ENCODE data around the gene HMGN4.
"Not testable (repeated sequence)": the region's sequence is repeated elsewhere in the genome, so short reads cannot be mapped to it uniquely, and the experiment has no call there.

HMGN4 gene

DNA sequence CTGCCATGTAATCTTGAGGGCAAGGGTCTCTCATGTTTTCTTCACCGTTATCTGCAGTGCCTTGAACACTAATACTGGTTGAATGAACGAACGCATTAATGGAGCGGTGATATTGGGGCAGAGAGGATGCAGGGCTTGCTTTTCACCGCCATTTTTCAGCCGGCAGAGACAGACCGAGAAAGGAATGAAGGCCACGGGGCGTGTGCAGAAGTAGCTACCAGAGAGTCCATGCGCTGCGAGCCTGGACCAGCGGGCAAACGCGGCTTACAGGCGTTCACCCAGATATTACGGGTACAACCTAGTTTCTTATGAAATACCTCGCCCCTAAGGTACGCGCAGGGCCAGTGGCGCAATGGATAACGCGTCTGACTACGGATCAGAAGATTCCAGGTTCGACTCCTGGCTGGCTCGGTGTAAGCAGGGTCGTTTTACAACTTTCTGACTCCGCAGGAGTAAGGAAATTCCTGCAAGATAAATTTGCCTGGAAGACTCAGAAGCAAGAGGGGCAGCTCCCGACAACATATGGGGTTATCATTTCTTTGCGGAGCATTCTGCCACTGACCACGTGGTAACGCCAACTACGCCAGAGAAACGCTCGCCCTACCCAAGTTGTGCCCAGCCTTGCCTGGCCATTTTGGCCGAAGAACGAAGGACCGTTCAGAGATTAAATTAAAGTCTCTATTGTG is 863 bp upstream of the HMGN4 start:
- H3K27ac ChIP-seq (ENCODE audit: low read depth, low read length): peak overlapping the region; percentile 90
- H3K4me1 ChIP-seq (ENCODE audit: control insufficient read depth, insufficient read depth, low read length): peaks cover 19% of the 10 kb centered on the region
- no peaks in the 10 kb centered on the region for H3K27me3 ChIP-seq (ENCODE audit: control insufficient read depth, insufficient read depth, low read length)
- H3K4me3 ChIP-seq (ENCODE audit: low read depth, low read length): peak overlapping the region; percentile 85
- peak overlapping the region; percentile 85 for H3K9ac ChIP-seq (ENCODE audit: low read depth, low read length)
- H3K9me3 ChIP-seq (ENCODE audit: control insufficient read depth, insufficient read depth, low read length): no peaks in the 10 kb centered on the region
- peaks cover 4% of the 10 kb centered on the region for H3K36me3 ChIP-seq (ENCODE audit: control insufficient read depth, insufficient read depth, low read length)

DNA sequence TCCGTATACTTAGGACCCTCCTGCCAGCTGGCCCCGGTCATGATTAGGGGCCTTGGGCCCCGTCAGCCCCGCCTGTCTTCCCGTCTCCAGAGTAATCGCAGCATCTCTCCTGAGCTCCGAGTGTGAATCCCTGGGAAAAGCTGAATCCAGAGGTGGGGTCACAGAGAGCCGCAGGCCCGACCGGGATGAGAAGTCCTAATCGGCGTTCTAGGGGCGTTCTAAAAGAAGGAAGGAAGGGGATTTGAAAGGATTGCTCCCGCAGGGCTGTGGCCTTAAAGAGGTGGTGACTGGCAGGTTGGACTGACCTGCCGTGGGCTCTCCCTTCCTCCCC is 371 bp downstream of the HMGN4 start:
- no peaks in the 10 kb centered on the region for H3K9me3 ChIP-seq (ENCODE audit: control insufficient read depth, insufficient read depth, low read length)
- H3K4me1 ChIP-seq (ENCODE audit: control insufficient read depth, insufficient read depth, low read length): peaks cover 19% of the 10 kb centered on the region
- no peaks in the 10 kb centered on the region for H3K27me3 ChIP-seq (ENCODE audit: control insufficient read depth, insufficient read depth, low read length)
- peak overlapping the region; percentile 85 for H3K4me3 ChIP-seq (ENCODE audit: low read depth, low read length)
- H3K27ac ChIP-seq (ENCODE audit: low read depth, low read length): peak overlapping the region; percentile 90
- peaks cover 12% of the 10 kb centered on the region for H3K36me3 ChIP-seq (ENCODE audit: control insufficient read depth, insufficient read depth, low read length)
- H3K9ac ChIP-seq (ENCODE audit: low read depth, low read length): peak overlapping the region; percentile 85

DNA sequence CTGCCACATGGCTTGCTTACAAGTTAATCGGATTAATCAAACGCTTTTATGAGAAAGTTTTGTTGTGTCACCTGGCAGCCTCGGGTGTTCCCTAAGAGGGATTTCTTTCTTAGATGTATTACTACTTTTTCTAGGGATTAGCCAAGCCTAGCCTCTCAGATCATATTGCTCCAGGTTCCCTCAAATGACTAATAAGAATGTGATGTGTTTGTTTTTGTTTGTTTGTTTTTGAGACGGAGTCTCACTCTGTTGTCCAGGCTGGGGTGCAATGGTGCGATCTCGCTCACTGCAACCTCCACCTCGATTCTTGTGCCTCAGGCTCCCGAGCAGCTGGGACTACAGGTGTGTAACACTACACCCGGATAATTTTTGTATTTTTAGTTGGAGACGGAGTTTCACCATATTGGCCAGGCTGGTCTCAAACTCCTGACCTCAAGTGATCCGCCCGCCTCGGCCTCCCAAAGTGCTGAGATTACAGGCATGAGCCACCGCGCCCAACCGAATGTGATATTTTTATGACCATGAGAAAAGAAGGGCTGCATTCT is 977 bp downstream of the HMGN4 start:
- peaks cover 13% of the 10 kb centered on the region for H3K36me3 ChIP-seq (ENCODE audit: control insufficient read depth, insufficient read depth, low read length)
- no peaks in the 10 kb centered on the region for H3K27me3 ChIP-seq (ENCODE audit: control insufficient read depth, insufficient read depth, low read length)
- peak overlapping the region; percentile 85 for H3K9ac ChIP-seq (ENCODE audit: low read depth, low read length)
- H3K9me3 ChIP-seq (ENCODE audit: control insufficient read depth, insufficient read depth, low read length): no peaks in the 10 kb centered on the region
- H3K4me1 ChIP-seq (ENCODE audit: control insufficient read depth, insufficient read depth, low read length): peaks cover 19% of the 10 kb centered on the region
- H3K4me3 ChIP-seq (ENCODE audit: low read depth, low read length): peak overlapping the region; percentile 85
- peak overlapping the region; percentile 90 for H3K27ac ChIP-seq (ENCODE audit: low read depth, low read length)

DNA sequence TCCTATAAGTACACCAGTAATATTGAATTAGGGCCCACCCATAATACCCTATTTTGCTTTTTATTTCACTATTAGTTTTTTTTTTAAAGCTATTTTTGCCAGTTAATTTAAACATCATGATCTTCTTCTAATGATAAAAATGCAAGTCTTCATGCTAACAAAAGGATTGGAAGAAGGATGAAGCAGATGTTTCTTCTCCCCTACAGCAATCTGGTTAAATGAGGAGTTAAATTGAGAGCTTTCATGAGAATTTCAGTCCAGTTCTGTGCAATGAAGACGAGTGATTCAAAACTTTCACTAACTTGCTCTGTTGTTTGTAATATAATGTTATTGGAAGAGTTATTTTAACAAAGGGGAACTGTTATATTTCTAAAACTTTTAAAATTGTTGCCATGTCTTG is 3.4 kb downstream of the HMGN4 start:
- Histone ChIP-seq H3K36me3 (ENCODE audit: control insufficient read depth, insufficient read depth, low read length) (peaks cover 37% of the 10 kb centered on the region), H3K27me3 (ENCODE audit: control insufficient read depth, insufficient read depth, low read length) (no peaks in the 10 kb centered on the region), H3K4me1 (ENCODE audit: control insufficient read depth, insufficient read depth, low read length) (peaks cover 7% of the 10 kb centered on the region), H3K9me3 (ENCODE audit: control insufficient read depth, insufficient read depth, low read length) (no peaks in the 10 kb centered on the region), H3K4me3 (ENCODE audit: low read depth, low read length) (no peak overlapping the region), H3K9ac (ENCODE audit: low read depth, low read length) (no peak overlapping the region), H3K27ac (ENCODE audit: low read depth, low read length) (no peak overlapping the region)

DNA sequence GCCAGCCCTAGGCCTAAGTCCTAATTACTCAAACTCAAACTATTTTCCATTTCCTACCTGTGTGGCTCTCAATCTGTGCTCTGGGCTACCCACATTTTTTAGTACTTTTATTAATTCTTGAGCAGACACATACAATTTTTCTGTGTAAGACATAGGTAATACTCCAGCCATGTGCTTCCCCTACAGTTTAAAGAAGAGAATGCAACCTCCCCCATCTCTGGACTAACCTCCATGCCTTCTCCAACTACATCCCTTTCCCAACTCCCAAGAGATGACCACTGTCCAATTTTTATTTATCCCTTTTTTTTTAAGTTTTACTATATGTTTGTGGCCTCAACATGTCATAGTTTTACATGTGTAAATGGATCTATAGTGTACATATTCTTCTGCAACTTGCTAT is 5.8 kb downstream of the HMGN4 start:
- Histone ChIP-seq H3K36me3 (ENCODE audit: control insufficient read depth, insufficient read depth, low read length) (peaks cover 42% of the 10 kb centered on the region), H3K27ac (ENCODE audit: low read depth, low read length) (no peak overlapping the region), H3K4me1 (ENCODE audit: control insufficient read depth, insufficient read depth, low read length) (peaks cover 5% of the 10 kb centered on the region; the same call in 1 of the 2 replicates), H3K4me3 (ENCODE audit: low read depth, low read length) (no peak overlapping the region), H3K9me3 (ENCODE audit: control insufficient read depth, insufficient read depth, low read length) (no peaks in the 10 kb centered on the region), H3K9ac (ENCODE audit: low read depth, low read length) (no peak overlapping the region), H3K27me3 (ENCODE audit: control insufficient read depth, insufficient read depth, low read length) (no peaks in the 10 kb centered on the region)

DNA sequence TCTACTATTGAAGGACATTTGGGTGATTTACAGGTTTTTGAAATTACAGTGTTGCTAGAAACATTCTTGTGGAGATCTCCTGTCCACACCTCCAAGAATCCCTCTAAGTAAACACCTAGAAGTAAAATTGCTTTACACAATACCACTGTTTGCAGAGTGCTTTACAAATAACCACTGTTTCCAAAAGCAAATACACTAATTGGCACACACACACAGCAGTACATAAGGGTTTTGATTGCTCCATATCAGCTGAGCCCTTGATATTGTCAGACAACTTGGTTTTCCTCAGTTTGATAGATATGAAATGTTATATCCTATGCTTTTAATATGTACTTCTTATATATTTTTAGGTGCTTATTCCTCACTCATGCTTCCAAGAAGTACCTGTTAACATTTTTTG is 6.3 kb downstream of the HMGN4 start:
- Histone ChIP-seq H3K27ac (ENCODE audit: low read depth, low read length) (no peak overlapping the region), H3K4me1 (ENCODE audit: control insufficient read depth, insufficient read depth, low read length) (peaks cover 5% of the 10 kb centered on the region; the same call in 1 of the 2 replicates), H3K9ac (ENCODE audit: low read depth, low read length) (no peak overlapping the region), H3K27me3 (ENCODE audit: control insufficient read depth, insufficient read depth, low read length) (no peaks in the 10 kb centered on the region), H3K9me3 (ENCODE audit: control insufficient read depth, insufficient read depth, low read length) (no peaks in the 10 kb centered on the region), H3K4me3 (ENCODE audit: low read depth, low read length) (no peak overlapping the region), H3K36me3 (ENCODE audit: control insufficient read depth, insufficient read depth, low read length) (peaks cover 42% of the 10 kb centered on the region)

DNA sequence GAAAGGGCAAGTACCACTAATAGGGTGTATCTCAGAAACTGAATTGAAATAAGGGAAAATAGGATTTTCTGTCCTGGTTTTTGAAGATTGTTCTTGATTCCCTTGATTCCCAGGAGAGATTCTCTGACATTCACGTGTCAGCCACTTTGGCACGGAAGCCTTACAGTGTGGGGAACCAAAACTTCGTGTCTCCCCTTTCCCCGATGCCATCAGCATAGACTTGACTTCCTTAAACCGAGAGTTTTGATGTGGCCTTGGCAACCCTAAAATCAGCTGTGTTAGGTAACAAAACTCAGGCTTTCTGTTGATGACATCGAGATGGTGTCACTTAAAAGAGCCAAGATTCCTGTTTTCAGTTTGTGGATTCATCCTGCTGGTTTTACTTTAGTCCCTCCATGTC is 7.5 kb downstream of the HMGN4 start:
- Histone ChIP-seq H3K9ac (ENCODE audit: low read depth, low read length) (no peak overlapping the region), H3K27ac (ENCODE audit: low read depth, low read length) (no peak overlapping the region), H3K4me1 (ENCODE audit: control insufficient read depth, insufficient read depth, low read length) (no peaks in the 10 kb centered on the region), H3K9me3 (ENCODE audit: control insufficient read depth, insufficient read depth, low read length) (no peaks in the 10 kb centered on the region), H3K36me3 (ENCODE audit: control insufficient read depth, insufficient read depth, low read length) (peaks cover 42% of the 10 kb centered on the region), H3K4me3 (ENCODE audit: low read depth, low read length) (no peak overlapping the region), H3K27me3 (ENCODE audit: control insufficient read depth, insufficient read depth, low read length) (no peaks in the 10 kb centered on the region)

DNA sequence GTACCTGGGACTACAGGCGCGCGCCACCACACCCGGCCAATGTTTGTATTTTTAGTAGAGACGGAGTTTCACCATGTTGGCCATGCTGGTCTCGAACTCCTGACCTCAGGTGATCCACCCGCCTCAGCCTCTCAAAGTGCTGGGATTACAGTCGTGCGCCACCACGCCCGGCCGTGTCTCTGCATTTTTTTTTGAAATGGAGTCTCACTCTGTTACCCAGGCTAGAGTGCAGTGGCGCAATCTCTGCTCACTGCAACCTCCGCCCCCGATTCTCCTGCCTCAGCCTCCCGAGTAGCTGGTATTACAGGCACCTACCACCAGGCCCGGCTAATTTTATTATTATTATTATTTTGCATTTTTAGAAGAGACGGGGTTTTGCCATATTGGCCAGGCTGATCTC is 9.2 kb downstream of the HMGN4 start:
- H3K27ac ChIP-seq (ENCODE audit: low read depth, low read length): not testable (repeated sequence)

DNA sequence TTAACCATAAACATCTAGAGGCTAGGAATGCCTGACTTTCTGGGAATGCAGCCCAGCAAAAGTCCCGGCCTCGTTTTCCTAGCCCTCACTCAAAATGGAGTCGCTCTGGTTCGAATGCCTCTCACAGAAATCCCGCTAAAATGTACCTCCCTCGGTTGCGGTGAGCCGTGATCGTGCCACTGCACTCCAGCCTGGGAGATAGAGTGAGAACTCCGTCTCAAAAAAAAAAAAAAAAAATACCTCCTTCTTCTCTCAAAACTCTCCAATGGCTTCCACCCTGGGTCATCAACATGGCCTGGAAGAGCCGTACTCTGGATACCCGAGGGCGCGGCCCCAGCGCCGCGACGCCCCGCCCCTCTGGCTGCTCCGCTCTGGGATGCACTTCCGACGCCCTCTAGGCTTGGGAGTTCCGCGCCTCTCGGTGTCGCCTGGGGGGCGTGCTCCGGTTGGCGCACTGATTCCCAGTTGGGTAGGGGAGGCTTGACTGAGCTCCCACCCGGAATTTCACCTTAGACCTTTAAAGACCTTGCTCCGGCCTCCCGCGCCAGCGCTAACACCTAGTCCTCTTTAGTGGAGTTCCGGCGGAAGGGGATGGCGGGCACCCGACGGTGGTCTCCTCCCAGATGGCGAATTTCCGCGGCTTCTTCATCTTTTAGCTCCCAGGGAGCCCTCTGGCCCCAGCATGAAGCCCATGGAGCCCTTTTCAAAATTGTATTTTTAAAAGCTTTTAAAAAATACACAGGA is 12.3 kb downstream of the HMGN4 start:
- no peaks in the 10 kb centered on the region for H3K9me3 ChIP-seq (ENCODE audit: control insufficient read depth, insufficient read depth, low read length)
- H3K9ac ChIP-seq (ENCODE audit: low read depth, low read length): peak overlapping the region; percentile 83
- peaks cover 16% of the 10 kb centered on the region for H3K36me3 ChIP-seq (ENCODE audit: control insufficient read depth, insufficient read depth, low read length)
- H3K4me1 ChIP-seq (ENCODE audit: control insufficient read depth, insufficient read depth, low read length): no peaks in the 10 kb centered on the region
- peak overlapping the region; percentile 74 for H3K4me3 ChIP-seq (ENCODE audit: low read depth, low read length)
- H3K27me3 ChIP-seq (ENCODE audit: control insufficient read depth, insufficient read depth, low read length): no peaks in the 10 kb centered on the region
- H3K27ac ChIP-seq (ENCODE audit: low read depth, low read length): peak overlapping the region; percentile 86

More for the DNA sequence above, 9.2 kb downstream of the HMGN4 start:
- not testable (repeated sequence) for H3K27me3 ChIP-seq (ENCODE audit: control insufficient read depth, insufficient read depth, low read length); H3K9me3 ChIP-seq (ENCODE audit: control insufficient read depth, insufficient read depth, low read length); H3K9ac ChIP-seq (ENCODE audit: low read depth, low read length); H3K4me3 ChIP-seq (ENCODE audit: low read depth, low read length); H3K4me1 ChIP-seq (ENCODE audit: control insufficient read depth, insufficient read depth, low read length)
- peaks cover 38% of the 10 kb centered on the region for H3K36me3 ChIP-seq (ENCODE audit: control insufficient read depth, insufficient read depth, low read length)

DNA sequence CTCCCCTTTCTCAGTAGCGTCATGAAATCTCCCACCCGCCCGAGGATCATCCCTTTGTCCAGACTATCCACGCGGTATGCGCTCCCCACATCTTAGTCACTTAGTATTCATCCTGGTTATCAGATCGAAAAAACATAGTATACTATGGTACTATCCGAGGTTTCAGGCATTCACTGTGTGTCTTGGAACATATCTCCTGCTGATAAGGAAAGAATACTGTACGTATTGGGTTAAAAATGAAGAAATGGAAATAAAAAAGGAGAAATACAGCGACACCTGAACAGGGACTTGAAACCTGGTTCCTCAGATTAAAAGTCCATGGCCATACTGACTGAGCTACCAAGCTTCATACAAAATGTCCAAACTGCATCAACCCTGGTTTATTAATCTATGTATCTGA is 14.0 kb downstream of the HMGN4 start:
- Histone ChIP-seq H3K9me3 (ENCODE audit: control insufficient read depth, insufficient read depth, low read length) (no peaks in the 10 kb centered on the region), H3K9ac (ENCODE audit: low read depth, low read length) (no peak overlapping the region), H3K27me3 (ENCODE audit: control insufficient read depth, insufficient read depth, low read length) (no peaks in the 10 kb centered on the region), H3K27ac (ENCODE audit: low read depth, low read length) (no peak overlapping the region), H3K4me1 (ENCODE audit: control insufficient read depth, insufficient read depth, low read length) (0 out of 2 replicates have a peak, but pooled peaks cover 3% of the 10 kb centered on the region), H3K4me3 (ENCODE audit: low read depth, low read length) (peak overlapping the region; percentile 95; the same call in 1 of the 2 replicates), H3K36me3 (ENCODE audit: control insufficient read depth, insufficient read depth, low read length) (no peaks in the 10 kb centered on the region)

DNA sequence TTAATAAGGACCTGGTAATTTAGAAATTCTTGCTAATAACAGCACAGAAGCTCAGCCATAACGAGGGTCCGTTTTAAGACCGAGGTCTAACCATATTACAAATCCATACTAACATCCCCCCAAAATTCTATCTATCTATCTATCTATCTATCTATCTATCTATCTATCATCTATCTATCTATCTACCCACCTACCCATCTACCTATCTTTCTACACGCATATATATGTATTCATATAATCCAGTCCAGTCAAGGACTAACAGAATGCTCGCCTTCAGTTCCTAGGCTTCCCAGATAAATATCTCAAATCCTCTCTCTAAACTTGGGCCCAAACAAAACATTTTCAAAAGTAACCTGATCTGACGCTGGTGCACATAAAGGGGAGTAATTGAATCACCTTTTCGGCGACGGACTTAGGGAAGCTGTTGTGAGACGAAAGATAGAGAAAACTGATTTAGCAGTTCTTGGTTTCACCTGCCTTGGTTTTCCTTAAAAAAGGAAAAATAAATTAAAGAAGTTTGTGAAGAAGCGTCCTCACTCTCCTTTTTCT is 14.5 kb downstream of the HMGN4 start:
- Histone ChIP-seq H3K4me3 (ENCODE audit: low read depth, low read length) (peak overlapping the region; percentile 95), H3K4me1 (ENCODE audit: control insufficient read depth, insufficient read depth, low read length) (0 out of 2 replicates have a peak, but pooled peaks cover 3% of the 10 kb centered on the region), H3K27me3 (ENCODE audit: control insufficient read depth, insufficient read depth, low read length) (no peaks in the 10 kb centered on the region), H3K9me3 (ENCODE audit: control insufficient read depth, insufficient read depth, low read length) (no peaks in the 10 kb centered on the region), H3K9ac (ENCODE audit: low read depth, low read length) (no peak overlapping the region), H3K27ac (ENCODE audit: low read depth, low read length) (no peak overlapping the region), H3K36me3 (ENCODE audit: control insufficient read depth, insufficient read depth, low read length) (no peaks in the 10 kb centered on the region)
